ENCODE measurements around the gene SMG5.

- TF ChIP-seq CTCF (IDR thresholded peaks at IDR 0.05) (no peak), EP300 (IDR thresholded peaks at IDR 0.05) (no peak), POLR2A (IDR thresholded peaks at IDR 0.05) (no peak)
Measured at GRCh38 chr1:156259805-156260204, 22.8 kb downstream of the SMG5 start.

All from tibial nerve (tissue), 4 donors.